ENCODE measurements around the gene ZEB1. TPM values are rescaled to one million over a fixed set of nuclear protein-coding genes. Genes with fewer than 3 reads are reported as not detected.

ZEB1 gene
- total and polyA plus RNA-seq, 2 of the 4 experiments (the other 2 are of a cell fraction), result 23.7 to 108 TPM

GRCh38 chr10:31422634-31423033, 103.6 kb downstream of the ZEB1 start:
- no peak for TF ChIP-seq NFE2L2 (IDR thresholded peaks at IDR 0.05; ENCODE audit: low read depth, low read length)
- TF ChIP-seq MXI1 (IDR thresholded peaks at IDR 0.05; ENCODE audit: borderline replicate concordance, low read depth, low read length), result no peak
- no peak for TF ChIP-seq FOS (IDR thresholded peaks at IDR 0.05; ENCODE audit: low read depth, low read length)
- in situ Hi-C loops (cut with MboI; ENCODE audit: low sequenced_read_pairs), result no loop called here

More at GRCh38 chr10:31422634-31423033, 103.6 kb downstream of the ZEB1 start:
- Histone ChIP-seq H2AK9ac (replicated peaks; ENCODE audit: low read depth, low read length, poor library complexity) (no peak overlapping the region), H3K18ac (ENCODE audit: low read depth, low read length) (no peak overlapping the region), H3K56ac (ENCODE audit: extremely low read depth, insufficient read depth, low read length) (no peak overlapping the region), H4K20me1 (ENCODE audit: insufficient read depth, low read length) (peaks cover 89% of the 10 kb centered on the region), H2BK120ac (ENCODE audit: low read depth, low read length) (no peak overlapping the region), H3K4me1 (ENCODE audit: control insufficient read depth, insufficient read depth, low read length) (peaks cover 7% of the 10 kb centered on the region), H3K23ac (ENCODE audit: low read depth, low read length) (no peak overlapping the region), H4K8ac (ENCODE audit: low read depth in 2 of 2, low read length in 2 of 2) (no peak overlapping the region), H3K4ac (ENCODE audit: low read depth, low read length) (no peak overlapping the region), H3K27ac (ENCODE audit: insufficient read depth, low read length) (no peak overlapping the region), H3K27me3 (ENCODE audit: control insufficient read depth, insufficient read depth, low read length) (no peaks in the 10 kb centered on the region), H3K9ac (ENCODE audit: low read depth, low read length) (no peak overlapping the region), H2BK15ac (ENCODE audit: low read depth, low read length) (no peak overlapping the region), H3K9me3 (ENCODE audit: control insufficient read depth, insufficient read depth, low read length) (no peaks in the 10 kb centered on the region), H3K14ac (replicated peaks; ENCODE audit: low read depth, low read length) (no peak overlapping the region), H4K5ac (ENCODE audit: low read depth, low read length) (no peak overlapping the region), H4K91ac (ENCODE audit: insufficient read depth, low read depth, low read length) (no peak overlapping the region), H3K36me3 (ENCODE audit: control insufficient read depth, insufficient read depth, low read length) (0 out of 2 replicates have a peak, but pooled peaks cover 2% of the 10 kb centered on the region), H2AK5ac (ENCODE audit: low read depth, low read length) (no peak overlapping the region), H2BK5ac (ENCODE audit: low read depth, low read length, poor library complexity, severe bottlenecking) (no peak overlapping the region), H3K79me1 (ENCODE audit: low read depth in 1 of 2, low read length in 2 of 2) (peaks cover 14 to 59% of the 10 kb centered on the region in 2 experiments), H3K4me3 (ENCODE audit: insufficient read depth, low read depth, low read length) (no peak overlapping the region), H2AFZ (replicated peaks; ENCODE audit: low read length, poor library complexity) (no peak overlapping the region), H2BK20ac (ENCODE audit: low read depth, low read length) (no peak overlapping the region), H3K4me2 (ENCODE audit: low read depth, low read length) (no peak overlapping the region), H3K9me1 (ENCODE audit: insufficient read depth, low read length) (peaks cover 25% of the 10 kb centered on the region)
- intact Hi-C loops (cut with micrococcal nuclease), result no loop called here
- POLR2A ChIA-PET (ENCODE audit: unreplicated experiment), result no interaction called here
- WGBS, 2 experiments (ENCODE audit: extremely low coverage in 2 of 2, insufficient read length in 1 of 2), result no CpG with 5 or more reads among the region's 2 CpGs
- CTCF ChIA-PET, result no interaction called here
- BruUV-seq (replicated peaks), result no TSS peak
- ATAC-seq (ENCODE audit: low read depth), result no peak
- dilution Hi-C loops (cut with HindIII; ENCODE audit: low sequenced_read_pairs, unreplicated experiment), result no loop called here
- DNase-seq, result no peak
